Stimulated activated CD4-positive, alpha-beta T cell treated with anti-CD3 and anti-CD28 coated beads, Interleukin-12 subunit alpha, Interleukin-12 subunit beta, amount 100 ng/mL, for 48 hours (primary cell): Measurements from ENCODE around the gene CARNS1.

ENCODE experiments used
- DNase-seq, 3 donors: peaks; one replicate each; pipeline ENCODE4 v3.0.0-alpha.2; 2020; ENCODE audit warnings: low read depth in 2 of 3, low spot score in 1 of 3

Gene CARNS1, protein sequence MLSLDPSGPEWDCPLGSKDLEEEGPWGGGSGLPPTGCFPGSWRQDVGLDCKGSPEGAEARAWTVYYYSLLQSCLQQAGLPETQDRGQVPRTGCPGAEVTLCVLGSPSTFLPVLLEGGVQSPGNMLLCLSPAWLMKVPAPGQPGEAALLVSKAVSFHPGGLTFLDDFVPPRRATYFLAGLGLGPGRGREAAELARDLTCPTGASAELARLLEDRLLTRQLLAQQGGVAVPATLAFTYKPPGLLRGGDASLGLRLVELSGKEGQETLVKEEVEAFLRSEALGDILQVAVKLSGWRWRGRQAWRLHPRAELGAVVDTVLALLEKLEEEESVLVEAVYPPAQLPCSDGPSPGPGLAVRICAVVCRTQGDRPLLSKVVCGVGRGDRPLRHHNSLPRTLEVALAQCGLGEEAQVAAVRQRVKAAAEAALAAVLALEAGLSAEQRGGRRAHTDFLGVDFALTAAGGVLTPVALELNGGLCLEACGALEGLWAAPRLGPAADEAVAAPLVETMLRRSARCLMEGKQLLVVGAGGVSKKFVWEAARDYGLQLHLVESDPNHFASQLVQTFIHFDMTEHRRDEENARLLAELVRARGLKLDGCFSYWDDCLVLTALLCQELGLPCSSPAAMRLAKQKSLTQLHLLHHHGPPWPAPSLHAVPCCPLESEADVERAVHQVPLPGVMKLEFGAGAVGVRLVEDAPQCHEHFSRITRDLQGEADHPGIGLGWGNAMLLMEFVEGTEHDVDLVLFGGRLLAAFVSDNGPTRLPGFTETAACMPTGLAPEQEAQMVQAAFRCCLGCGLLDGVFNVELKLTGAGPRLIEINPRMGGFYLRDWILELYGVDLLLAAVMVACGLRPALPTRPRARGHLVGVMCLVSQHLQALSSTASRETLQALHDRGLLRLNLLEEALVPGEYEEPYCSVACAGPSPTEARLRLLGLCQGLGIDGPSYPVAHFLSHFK

GRCh38 chr11:67415501-67416304 is at the start of gene CARNS1:
CARNS1 (plus strand) TSS chr11:67415678; CDS start chr11:67416200, 522 bp downstream.
- no peak for DNase-seq

GRCh38 chr11:67365736-67366444 is 49.6 kb upstream of the CARNS1 start:
- no peak for DNase-seq

DNA sequence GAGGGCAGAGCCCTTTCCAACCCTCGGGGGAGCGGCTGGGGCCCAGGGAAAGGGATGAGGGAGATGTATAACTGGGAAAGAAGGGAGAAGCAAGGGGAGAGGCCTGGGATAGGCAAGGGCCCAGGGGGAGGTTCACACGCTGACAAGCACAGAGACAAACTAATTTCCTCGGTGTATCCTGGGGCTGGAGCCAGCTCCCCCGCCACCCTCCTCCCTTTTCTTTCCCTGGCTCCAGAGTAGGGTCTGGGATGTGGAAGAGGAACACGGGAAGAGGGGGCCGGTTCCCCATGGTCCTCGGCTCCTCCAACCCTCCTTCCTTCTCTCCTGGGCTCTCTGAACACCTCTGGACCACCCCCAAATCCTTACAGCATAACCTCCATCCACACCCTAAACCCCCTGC is 48.9 kb upstream of the CARNS1 start:
- DNase-seq = no peak

DNA sequence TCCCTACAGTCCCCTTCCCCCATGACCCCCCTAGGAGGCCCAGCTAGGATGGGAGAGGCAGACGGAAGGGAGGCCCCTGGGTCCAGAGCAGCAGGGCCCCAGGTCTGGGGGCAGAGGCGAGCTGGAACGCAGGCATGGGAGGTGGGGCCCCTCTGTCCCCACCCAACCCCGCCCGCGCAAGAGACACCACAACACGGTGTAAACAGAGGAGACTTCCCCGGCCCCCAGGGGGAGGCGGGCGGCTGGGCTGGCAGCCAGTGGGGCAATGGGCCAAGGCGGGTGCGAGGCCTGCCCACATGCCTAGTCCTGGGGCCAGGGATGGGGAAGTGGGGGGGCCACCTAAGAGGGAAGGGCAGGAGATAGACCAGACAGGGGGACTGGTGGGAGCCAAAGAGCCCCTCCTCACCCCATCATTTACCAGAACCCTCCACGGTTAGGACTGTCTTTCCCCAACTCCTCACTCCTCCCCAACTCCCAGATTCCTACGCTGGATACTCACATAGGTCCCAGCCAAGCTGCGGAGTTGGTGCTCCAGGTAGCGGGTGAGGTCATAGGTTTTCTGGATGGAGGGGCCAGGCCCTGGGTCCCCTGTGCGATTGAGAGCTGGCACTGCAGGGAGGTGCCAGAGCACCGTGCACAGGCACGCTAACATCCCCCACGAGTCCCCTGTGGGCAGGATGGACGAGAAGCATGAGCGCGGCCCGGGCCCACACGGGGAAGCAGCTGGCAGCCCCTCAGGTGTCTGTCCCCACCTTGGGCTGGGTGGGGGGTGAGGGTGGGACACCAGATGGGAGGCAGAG is 48.3 kb upstream of the CARNS1 start:
- no peak for DNase-seq

GRCh38 chr11:67367761-67368227 is 47.7 kb upstream of the CARNS1 start:
- no peak for DNase-seq

- no peak for DNase-seq
These were observed 46.9 kb upstream of the CARNS1 start for GRCh38 chr11:67368621-67369020.

DNA sequence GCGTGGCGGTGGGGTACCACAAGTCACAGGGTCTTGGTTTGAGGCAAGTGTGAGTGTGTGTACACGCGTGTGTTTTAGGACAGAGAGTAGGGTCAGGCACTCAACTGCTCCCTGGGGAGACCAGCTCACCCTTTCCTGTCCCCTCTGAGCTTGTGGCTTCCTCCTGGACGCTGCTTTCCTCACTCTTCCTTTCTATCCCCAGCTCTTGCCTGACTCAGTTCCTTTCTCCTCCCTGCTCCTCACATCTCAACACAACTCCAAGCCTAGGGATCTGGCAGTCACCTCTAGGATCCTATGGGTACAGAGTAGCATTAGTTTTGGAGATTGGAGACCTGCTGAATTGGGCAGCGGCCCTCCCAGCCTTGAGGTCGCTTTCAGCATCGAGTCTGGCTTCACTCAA is 46.2 kb upstream of the CARNS1 start:
- no peak for DNase-seq

GRCh38 chr11:67369801-67370284 is 45.6 kb upstream of the CARNS1 start:
- DNase-seq = no peak

- no peak for DNase-seq
These were observed 45.0 kb upstream of the CARNS1 start for GRCh38 chr11:67370351-67371076.

DNA sequence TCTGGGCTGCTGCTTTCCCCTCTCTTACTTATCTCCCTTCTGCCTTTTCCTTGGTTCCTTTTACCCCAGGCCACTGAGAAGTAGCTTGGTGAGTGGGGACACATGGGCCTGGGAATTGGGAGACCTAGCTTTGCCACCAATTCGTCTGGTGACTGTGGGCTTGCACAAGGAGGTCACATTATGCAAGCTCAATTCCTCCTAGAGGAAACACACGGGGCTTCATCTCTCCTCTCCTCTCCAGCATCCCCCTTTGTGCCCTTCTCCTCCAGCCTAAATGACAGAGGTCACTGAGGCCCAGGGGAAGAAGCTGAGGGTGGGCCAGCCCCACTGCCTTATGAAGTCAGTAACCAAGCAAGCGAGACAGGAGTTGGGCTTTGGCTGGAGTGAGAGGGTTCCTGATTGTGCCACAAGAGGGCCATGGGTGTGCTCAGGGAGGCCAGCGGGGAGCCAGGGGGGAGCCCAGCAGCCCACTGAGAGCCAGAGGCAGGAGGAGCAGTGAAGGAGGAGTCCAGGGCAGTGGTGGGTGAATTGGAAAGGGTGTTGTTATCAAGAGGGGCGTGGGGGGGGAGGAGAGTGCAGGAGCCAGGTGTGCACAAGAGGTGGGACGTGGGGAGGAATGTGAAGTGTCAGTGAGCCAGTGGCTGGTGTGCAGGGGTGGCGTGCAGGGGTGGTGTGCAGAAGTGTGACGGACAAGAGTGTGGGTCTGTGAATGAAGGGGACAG is 44.1 kb upstream of the CARNS1 start:
- no peak for DNase-seq

- DNase-seq = no peak
These were observed 43.6 kb upstream of the CARNS1 start for GRCh38 chr11:67371911-67372320.

GRCh38 chr11:67372321-67372992 is 43.0 kb upstream of the CARNS1 start:
- no peak for DNase-seq

DNA sequence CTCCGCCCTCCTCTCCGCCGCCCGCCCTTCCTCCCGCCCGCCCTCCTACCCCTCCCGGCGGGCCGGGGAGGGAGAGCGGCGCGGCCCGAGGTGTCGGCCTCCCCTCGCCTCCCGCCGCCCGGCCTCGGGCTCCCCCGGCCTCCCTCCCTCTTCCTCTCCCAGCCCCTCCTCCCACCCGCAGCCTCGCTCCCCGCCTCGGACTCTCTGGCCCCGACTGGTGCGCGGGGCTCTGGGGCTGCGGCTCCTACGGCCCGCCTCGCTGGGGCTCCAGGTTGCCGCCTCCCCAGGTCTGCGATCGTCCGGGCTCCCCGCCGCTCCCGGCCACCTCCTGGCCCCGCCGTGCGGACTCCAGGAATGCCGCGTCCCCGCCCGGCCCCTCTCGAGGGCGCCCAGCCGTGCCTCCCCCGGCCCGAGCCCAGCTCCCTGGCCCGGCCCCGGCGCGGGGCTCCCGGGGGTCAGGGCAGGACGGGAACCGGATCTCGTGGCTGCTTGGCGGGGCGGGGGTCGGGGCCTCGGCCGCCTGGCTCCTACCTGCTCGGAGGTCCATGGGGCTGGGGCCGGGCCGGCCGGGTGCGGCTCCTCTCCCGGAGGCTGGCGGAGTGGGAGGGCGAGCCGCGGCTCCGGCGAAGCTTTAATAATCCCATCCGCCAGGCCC is 42.4 kb upstream of the CARNS1 start, which contains the start of gene CLCF1:
TSS of gene CLCF1 (minus strand) at position 606 of the 655 bp plus-strand sequence. CDS start at position 547, 59 bp downstream.
- DNase-seq = no peak

GRCh38 chr11:67373648-67374570 is 41.6 kb upstream of the CARNS1 start:
- no peak for DNase-seq

- no peak for DNase-seq
These were observed 40.8 kb upstream of the CARNS1 start for GRCh38 chr11:67374571-67375281.
